Measurements from ENCODE around the gene HIPK1.

The HIPK1 gene

GRCh38 chr1:114021665-114022099, 92.6 kb downstream of the HIPK1 start:
- H3K4me3 ChIP-seq (ENCODE audit: low read depth, low read length) = no peak overlapping the region
- TF ChIP-seq, protein P1, sequence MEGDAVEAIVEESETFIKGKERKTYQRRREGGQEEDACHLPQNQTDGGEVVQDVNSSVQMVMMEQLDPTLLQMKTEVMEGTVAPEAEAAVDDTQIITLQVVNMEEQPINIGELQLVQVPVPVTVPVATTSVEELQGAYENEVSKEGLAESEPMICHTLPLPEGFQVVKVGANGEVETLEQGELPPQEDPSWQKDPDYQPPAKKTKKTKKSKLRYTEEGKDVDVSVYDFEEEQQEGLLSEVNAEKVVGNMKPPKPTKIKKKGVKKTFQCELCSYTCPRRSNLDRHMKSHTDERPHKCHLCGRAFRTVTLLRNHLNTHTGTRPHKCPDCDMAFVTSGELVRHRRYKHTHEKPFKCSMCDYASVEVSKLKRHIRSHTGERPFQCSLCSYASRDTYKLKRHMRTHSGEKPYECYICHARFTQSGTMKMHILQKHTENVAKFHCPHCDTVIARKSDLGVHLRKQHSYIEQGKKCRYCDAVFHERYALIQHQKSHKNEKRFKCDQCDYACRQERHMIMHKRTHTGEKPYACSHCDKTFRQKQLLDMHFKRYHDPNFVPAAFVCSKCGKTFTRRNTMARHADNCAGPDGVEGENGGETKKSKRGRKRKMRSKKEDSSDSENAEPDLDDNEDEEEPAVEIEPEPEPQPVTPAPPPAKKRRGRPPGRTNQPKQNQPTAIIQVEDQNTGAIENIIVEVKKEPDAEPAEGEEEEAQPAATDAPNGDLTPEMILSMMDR (IDR thresholded peaks at IDR 0.05; ENCODE audit: insufficient read depth, low read depth, low read length, missing control alignments) = no peak

DNA sequence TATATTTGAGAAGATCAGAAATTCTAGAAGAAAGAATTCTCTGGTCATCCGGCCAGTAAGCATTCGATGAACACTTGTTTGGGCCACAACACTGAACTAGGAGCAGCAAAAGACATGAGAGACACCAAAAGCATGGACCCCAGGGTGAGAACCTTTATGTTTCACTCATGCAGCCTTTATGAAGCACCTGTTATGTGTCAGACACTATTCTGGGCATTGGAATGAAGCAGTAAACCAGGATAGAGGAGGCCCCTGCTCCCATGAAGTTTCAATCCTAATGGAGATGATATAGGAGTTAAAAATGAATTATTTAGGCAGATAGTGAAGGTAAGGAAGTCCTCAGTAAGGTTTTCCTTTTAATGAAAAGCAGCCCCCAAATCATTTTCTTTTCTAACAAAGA, 93.8 kb downstream of the HIPK1 start:
- no peak overlapping the region for H3K4me3 ChIP-seq (ENCODE audit: low read depth, low read length)
- DNase-seq (ENCODE audit: low read depth) = no peak
- TF ChIP-seq, protein P1 (IDR thresholded peaks at IDR 0.05; ENCODE audit: insufficient read depth, low read depth, low read length, missing control alignments) = no peak

More at GRCh38 chr1:114021665-114022099, 92.6 kb downstream of the HIPK1 start:
- no peak for DNase-seq (ENCODE audit: low read depth)

GRCh38 chr1:114023377-114023776, 94.3 kb downstream of the HIPK1 start:
- no peak overlapping the region for H3K4me3 ChIP-seq (ENCODE audit: low read depth, low read length)
- DNase-seq (ENCODE audit: low read depth) = no peak
- TF ChIP-seq, protein P1 (IDR thresholded peaks at IDR 0.05; ENCODE audit: insufficient read depth, low read depth, low read length, missing control alignments) = no peak

DNA sequence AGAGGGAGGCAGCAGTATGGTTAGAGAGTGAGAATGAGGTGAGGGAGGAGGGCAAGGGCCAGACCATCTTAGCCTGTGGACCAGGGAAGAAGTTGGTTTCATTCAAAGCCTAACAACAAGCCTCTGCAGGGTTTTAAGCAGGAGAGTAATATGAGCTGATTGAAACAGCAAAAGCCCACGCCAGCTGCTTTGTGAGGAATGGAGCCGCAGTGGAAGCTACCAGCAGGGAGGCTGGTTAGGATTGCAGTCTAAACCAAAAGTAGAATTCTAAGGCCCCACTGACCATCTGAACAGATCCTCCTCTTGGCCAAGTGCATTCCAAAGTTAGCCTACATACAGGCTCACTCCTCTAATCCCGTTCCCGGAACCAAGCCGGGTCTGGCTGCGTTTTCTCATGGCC, 94.9 kb downstream of the HIPK1 start:
- H3K4me3 ChIP-seq (ENCODE audit: low read depth, low read length) = no peak overlapping the region
- DNase-seq (ENCODE audit: low read depth) = no peak
- TF ChIP-seq, protein P1 (IDR thresholded peaks at IDR 0.05; ENCODE audit: insufficient read depth, low read depth, low read length, missing control alignments) = no peak

DNA sequence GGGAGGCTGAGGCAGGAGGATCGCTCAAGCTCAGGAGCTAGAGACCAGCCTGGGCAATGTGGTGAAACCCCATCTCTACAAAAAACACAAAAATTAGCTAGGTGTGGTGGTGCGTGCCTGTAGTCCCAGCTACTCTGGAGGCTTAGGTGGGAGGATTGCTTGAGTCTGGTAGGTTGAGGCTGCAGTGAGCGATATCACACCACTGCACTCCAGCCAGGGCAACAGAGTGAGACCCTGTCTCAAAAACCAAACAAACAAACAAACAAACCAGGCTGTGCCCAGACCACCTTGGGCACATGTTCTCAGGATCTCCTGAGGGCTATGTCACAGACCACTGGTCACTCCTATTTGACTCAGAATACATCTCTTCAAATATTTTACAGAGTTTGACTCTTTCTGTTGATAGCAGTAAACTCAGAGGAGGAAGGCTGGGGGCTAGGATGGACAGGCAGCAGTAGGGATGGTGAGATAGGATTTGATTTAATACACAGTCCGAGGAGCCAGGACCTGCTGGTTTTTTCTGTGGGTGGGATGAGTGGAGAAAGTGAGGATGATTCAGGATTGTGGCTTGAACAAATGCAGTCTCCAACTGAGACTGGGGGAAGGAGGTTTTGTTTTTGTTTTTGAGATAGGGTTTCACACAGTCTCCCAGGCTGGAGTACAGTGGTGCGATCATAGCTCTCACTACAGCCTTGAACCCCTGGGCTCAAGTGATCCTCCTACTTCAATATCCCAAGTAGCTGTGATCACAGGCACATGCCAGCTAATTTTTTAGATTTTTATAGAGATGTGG, 96.7 kb downstream of the HIPK1 start:
- H3K4me3 ChIP-seq (ENCODE audit: low read depth, low read length) = no peak overlapping the region
- no peak for DNase-seq (ENCODE audit: low read depth)
- TF ChIP-seq, protein P1 (IDR thresholded peaks at IDR 0.05; ENCODE audit: insufficient read depth, low read depth, low read length, missing control alignments) = no peak

DNA sequence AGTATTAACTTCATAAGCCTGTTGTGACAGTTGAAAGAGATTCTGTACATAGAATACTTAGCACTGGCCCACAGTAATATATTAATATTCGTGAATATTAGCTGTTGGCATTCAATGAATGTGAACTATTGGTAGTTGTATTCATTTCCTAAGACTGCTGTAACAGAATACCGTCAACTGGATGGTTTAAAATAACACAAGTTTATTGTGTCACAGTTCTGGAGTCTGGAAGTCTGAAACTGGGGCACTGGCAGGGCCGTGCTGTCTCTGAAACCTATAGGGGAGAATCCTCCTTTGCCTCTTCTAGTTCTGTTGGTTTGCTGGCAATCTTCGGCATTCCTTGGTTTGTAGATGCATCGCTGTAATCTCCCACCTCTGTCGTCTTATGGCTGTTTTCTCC, 97.7 kb downstream of the HIPK1 start:
- no peak for DNase-seq (ENCODE audit: low read depth)
- TF ChIP-seq, protein P1 (IDR thresholded peaks at IDR 0.05; ENCODE audit: insufficient read depth, low read depth, low read length, missing control alignments) = no peak
- no peak overlapping the region for H3K4me3 ChIP-seq (ENCODE audit: low read depth, low read length)

Data from GM12865 (cell line).